ENCODE measurements around the gene NREP. TPM values are rescaled to one million over a fixed set of nuclear protein-coding genes. Genes with fewer than 3 reads are reported as not detected.

The NREP gene
- total RNA-seq, 1 experiment from 2014 or later, result 6.0 TPM

DNA sequence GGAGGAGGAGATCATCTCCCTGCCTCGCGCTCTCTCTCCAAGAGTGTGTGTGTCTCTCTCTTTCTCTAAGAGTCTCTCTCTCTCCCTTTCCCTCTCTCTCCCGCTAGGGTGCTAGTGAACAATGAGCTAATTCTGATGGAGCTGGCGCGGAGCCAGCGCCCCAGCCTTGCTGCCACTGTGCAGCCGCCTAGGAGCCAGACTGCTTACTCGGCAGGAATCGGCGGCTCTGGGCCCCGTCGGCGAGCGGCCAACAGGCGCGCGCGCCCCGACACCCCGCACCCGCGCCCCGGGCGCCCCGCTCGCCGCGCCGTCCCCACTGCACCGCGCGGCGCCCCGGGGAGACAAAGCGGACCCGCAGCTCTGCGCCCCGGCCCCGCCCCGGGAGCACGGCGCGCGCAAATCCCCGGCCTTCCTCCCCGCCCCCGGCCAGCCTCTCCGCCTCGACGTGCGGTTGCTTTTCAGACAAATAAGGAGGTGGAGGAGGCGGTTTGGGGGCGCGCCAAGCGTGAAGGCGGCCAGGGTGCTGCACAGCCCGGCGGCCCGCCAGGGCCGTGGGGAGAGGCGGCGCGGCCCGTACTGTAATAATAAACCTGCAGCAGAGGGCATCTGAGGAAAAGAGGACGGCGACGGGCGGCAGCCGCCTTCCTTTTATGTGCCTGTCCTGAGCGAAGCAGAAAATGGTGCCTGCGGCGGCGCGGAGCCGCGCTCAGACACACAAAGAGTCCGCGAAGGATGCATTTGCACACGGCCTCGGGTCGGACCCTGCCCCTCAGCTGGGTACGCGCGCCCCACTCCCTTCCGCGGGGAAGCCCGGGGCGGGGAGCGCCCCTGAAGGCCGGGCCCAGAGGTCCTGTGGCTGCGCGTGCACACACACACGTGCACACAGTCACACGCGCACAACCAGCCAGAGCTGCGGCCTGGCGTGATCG is 625 bp upstream of the NREP start (continued):
- TF ChIP-seq, protein P1, sequence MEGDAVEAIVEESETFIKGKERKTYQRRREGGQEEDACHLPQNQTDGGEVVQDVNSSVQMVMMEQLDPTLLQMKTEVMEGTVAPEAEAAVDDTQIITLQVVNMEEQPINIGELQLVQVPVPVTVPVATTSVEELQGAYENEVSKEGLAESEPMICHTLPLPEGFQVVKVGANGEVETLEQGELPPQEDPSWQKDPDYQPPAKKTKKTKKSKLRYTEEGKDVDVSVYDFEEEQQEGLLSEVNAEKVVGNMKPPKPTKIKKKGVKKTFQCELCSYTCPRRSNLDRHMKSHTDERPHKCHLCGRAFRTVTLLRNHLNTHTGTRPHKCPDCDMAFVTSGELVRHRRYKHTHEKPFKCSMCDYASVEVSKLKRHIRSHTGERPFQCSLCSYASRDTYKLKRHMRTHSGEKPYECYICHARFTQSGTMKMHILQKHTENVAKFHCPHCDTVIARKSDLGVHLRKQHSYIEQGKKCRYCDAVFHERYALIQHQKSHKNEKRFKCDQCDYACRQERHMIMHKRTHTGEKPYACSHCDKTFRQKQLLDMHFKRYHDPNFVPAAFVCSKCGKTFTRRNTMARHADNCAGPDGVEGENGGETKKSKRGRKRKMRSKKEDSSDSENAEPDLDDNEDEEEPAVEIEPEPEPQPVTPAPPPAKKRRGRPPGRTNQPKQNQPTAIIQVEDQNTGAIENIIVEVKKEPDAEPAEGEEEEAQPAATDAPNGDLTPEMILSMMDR (IDR thresholded peaks at IDR 0.05 in 2 of 3, conservative IDR thresholded peaks at IDR 0.05 in 1 of 3; ENCODE audit: borderline replicate concordance in 1 of 3, insufficient read depth in 1 of 3, low read depth in 2 of 3, low read length in 2 of 3), result peak in 2 of 3 experiments; percentile 38 to 44; a peak in 3 of 6 replicates

DNA sequence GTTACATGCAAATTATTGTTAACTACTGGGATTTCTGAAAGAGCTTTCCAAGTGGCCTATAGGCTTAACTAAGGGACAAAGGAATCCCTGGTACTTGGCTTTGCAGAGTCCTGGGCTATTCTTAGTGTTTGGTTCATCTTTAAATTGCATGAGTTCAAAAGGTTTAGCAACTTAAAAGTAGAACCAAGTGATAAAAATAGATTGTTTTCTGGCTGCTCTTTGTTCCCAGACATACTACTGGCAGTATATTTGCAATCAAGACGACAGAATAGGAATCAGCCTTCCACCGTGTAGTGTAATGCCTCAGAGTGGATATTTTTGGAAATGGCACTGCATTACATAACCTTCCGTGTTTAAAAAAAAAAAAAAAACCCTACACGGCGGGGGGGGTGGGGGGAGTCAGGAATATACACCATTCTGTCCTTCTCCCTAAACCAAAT is 1.0 kb downstream of the NREP start:
- H2AFZ ChIP-seq (ENCODE audit: low read depth, low read length, poor library complexity, severe bottlenecking), result no peak overlapping the region
- RAD21 ChIA-PET (ENCODE audit: low non-redundant PET in 1 of 2, low total read pairs in 2 of 2, uncharacterized antibody in 2 of 2, unreplicated experiment in 2 of 2), result no interaction called here
- no peak overlapping the region for H3K27ac ChIP-seq (ENCODE audit: low read depth, low read length)
- no peak overlapping the region for H3K4me2 ChIP-seq (ENCODE audit: low read length)
- DNase-seq (ENCODE audit: low read depth, low spot score) (no peak), ATAC-seq (no peak)
- CTCF ChIA-PET, result no interaction called here
- H3K4me1 ChIP-seq (ENCODE audit: control insufficient read depth in 1 of 2, insufficient read depth in 2 of 2, low read length in 2 of 2), result peaks cover 3 to 15% of the 10 kb centered on the region in 2 experiments
- H3K36me3 ChIP-seq (ENCODE audit: control insufficient read depth in 1 of 2, insufficient read depth in 2 of 2, low read length in 2 of 2), result no peaks in the 10 kb centered on the region
- no peaks in the 10 kb centered on the region for H3K9me2 ChIP-seq (ENCODE audit: insufficient read depth)
- BruUV-seq (replicated peaks), result no TSS peak
- no peaks in the 10 kb centered on the region for H3K27me3 ChIP-seq (ENCODE audit: insufficient read depth, low read length)
- H3K9ac ChIP-seq (ENCODE audit: low read length), result no peak overlapping the region
- H3K4me3 ChIP-seq (replicated peaks in 1 of 2; ENCODE audit: low read depth in 1 of 2, low read length in 2 of 2), result no peak overlapping the region
- no peaks in the 10 kb centered on the region for H3K9me3 ChIP-seq (ENCODE audit: control insufficient read depth in 1 of 2, insufficient read depth in 1 of 2, low read depth in 1 of 2, low read length in 2 of 2)
- POLR2A ChIA-PET, result no interaction called here
- intact Hi-C loops (cut with micrococcal nuclease), result loop anchor here (5.0 kb wide), 2 partner anchors 204 to 391 kb away; no protein-coding TSS in a partner anchor
- H4K20me1 ChIP-seq (ENCODE audit: insufficient read depth), result no peaks in the 10 kb centered on the region; the same call in 1 of the 2 replicates
- H3K79me2 ChIP-seq (ENCODE audit: insufficient read depth, low read length), result no peaks in the 10 kb centered on the region
- TF ChIP-seq, protein P1 (IDR thresholded peaks at IDR 0.05 in 2 of 3, conservative IDR thresholded peaks at IDR 0.05 in 1 of 3; ENCODE audit: borderline replicate concordance in 1 of 3, insufficient read depth in 1 of 3, low read depth in 2 of 3, low read length in 2 of 3), result no peak
- TF ChIP-seq ELF1 (IDR thresholded peaks at IDR 0.05; ENCODE audit: borderline replicate concordance, low read depth) (no peak), CEBPB (IDR thresholded peaks at IDR 0.05; ENCODE audit: low read depth) (no peak), SRF (IDR thresholded peaks at IDR 0.05; ENCODE audit: low read depth) (no peak)
- TF ChIP-seq, protein P2, sequence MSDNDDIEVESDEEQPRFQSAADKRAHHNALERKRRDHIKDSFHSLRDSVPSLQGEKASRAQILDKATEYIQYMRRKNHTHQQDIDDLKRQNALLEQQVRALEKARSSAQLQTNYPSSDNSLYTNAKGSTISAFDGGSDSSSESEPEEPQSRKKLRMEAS (IDR thresholded peaks at IDR 0.05), result no peak
- TF ChIP-seq, protein P3, sequence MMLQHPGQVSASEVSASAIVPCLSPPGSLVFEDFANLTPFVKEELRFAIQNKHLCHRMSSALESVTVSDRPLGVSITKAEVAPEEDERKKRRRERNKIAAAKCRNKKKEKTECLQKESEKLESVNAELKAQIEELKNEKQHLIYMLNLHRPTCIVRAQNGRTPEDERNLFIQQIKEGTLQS (IDR thresholded peaks at IDR 0.05), result no peak
